Measurements from ENCODE around the gene DEK. TPM values are rescaled to one million over a fixed set of nuclear protein-coding genes. Genes with fewer than 3 reads are reported as not detected.

The DEK gene
- total RNA-seq (2022; extraction: Qiagen RNA extraction) = 67.1 to 116 TPM (median 86.2 TPM) in 5 replicates

GRCh38 chr6:18264219-18264922 lies at the start of gene DEK:
TSS of gene DEK (minus strand) at chr6:18264530. CDS start at chr6:18263987, 543 bp downstream.

Other genes starting within 250 kb of the DEK start
- gene NHLRC1, start 141.9 kb downstream of the DEK start, total RNA-seq (2022; extraction: Qiagen RNA extraction) = 1.4 to 2.3 TPM (median 1.9 TPM) in 5 replicates
- 5.7 to 6.9 TPM (median 5.8 TPM) in 5 replicates for gene TPMT, start 109.5 kb downstream of the DEK start, total RNA-seq (2022; extraction: Qiagen RNA extraction)
- gene KDM1B, start 109.1 kb downstream of the DEK start, total RNA-seq (2022; extraction: Qiagen RNA extraction) = 6.3 to 7.9 TPM (median 7.7 TPM) in 5 replicates
- 0.17 to 1.1 TPM (median 0.39 TPM) in 5 replicates for gene RNF144B, start 122.8 kb upstream of the DEK start, total RNA-seq (2022; extraction: Qiagen RNA extraction)